ENCODE measurements around the gene WDR45B.

DNA sequence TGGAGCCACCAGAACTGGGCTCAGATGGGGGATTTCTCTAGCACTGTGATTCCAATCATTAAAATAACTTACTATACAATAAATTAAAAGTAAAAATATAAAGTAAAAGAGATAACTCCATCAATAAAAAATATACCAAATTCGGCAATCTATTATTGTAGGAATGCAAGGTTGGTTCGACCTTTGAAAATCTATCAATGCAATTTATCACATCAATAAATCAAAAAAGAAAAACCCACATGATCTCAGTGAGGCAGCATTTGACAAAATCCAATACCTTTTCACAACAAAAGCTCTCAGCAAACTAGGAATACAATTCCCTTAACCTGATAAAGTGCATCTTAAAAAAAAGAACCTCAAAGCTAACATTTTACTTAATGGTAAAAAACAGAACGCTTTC is 33.3 kb upstream of the WDR45B start:
- TF ChIP-seq, protein P1, sequence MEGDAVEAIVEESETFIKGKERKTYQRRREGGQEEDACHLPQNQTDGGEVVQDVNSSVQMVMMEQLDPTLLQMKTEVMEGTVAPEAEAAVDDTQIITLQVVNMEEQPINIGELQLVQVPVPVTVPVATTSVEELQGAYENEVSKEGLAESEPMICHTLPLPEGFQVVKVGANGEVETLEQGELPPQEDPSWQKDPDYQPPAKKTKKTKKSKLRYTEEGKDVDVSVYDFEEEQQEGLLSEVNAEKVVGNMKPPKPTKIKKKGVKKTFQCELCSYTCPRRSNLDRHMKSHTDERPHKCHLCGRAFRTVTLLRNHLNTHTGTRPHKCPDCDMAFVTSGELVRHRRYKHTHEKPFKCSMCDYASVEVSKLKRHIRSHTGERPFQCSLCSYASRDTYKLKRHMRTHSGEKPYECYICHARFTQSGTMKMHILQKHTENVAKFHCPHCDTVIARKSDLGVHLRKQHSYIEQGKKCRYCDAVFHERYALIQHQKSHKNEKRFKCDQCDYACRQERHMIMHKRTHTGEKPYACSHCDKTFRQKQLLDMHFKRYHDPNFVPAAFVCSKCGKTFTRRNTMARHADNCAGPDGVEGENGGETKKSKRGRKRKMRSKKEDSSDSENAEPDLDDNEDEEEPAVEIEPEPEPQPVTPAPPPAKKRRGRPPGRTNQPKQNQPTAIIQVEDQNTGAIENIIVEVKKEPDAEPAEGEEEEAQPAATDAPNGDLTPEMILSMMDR (IDR thresholded peaks at IDR 0.05) = no peak
- no peak for TF ChIP-seq EZH2 (IDR thresholded peaks at IDR 0.05; ENCODE audit: borderline replicate concordance, insufficient read depth, low read depth, low read length, poor library complexity, severe bottlenecking)
